Kidney (tissue), 14 donors: ENCODE data around the gene COPE. TPM values are rescaled to one million over a fixed set of nuclear protein-coding genes. Genes with fewer than 3 reads are reported as not detected.

Experiments
- DNase-seq, 5 donors: peaks; one replicate each; pipeline ENCODE4 v3.0.0-alpha.2; 2013 to 2020
- FAIRE-seq: peaks from 2 replicates; lab custom pipeline; 2012; peaks lifted over from hg19 to GRCh38; lab: Jason Lieb, UNC
- H3K27ac ChIP-seq, 2 donors: one replicate each; pipeline ENCODE4 v1.7.0; 2013; ENCODE audit warnings: low read depth in 2 of 2, low read length in 2 of 2, inconsistent platforms in 1 of 2
- H3K27me3 ChIP-seq: one replicate; pipeline ENCODE4 v1.7.1; 2013; ENCODE audit warnings: low read length, inconsistent platforms; ENCODE audit not compliant: control insufficient read depth, insufficient read depth
- H3K36me3 ChIP-seq, 3 donors: one replicate each; pipeline versions ENCODE4 v1.7.0 to v1.7.1; 2013; ENCODE audit warnings: low read length in 3 of 3, control low read depth in 1 of 3, inconsistent platforms in 1 of 3; ENCODE audit not compliant: insufficient read depth in 3 of 3, control insufficient read depth in 2 of 3
- H3K4me1 ChIP-seq, 3 donors: one replicate each; pipeline versions ENCODE4 v1.7.0 to v1.7.1; 2013; ENCODE audit warnings: low read length in 3 of 3, inconsistent platforms in 1 of 3, low read depth in 1 of 3; ENCODE audit not compliant: control insufficient read depth in 2 of 3, insufficient read depth in 2 of 3
- H3K4me3 ChIP-seq, 3 donors: one replicate each; pipeline versions ENCODE4 v1.7.0 to v1.8.1; 2013; ENCODE audit warnings: low read length in 3 of 3, control low read depth in 1 of 3, inconsistent platforms in 1 of 3
- H3K9ac ChIP-seq, 3 donors: one replicate each; pipeline versions ENCODE4 v1.7.0 to v1.7.1; 2013; ENCODE audit warnings: low read length in 3 of 3, control low read depth in 1 of 3, inconsistent platforms in 1 of 3
- H3K9me3 ChIP-seq, 3 donors: one replicate each; pipeline versions ENCODE4 v1.7.0 to v1.7.1; 2013; ENCODE audit warnings: low read length in 3 of 3, control low read depth in 1 of 3, inconsistent platforms in 1 of 3; ENCODE audit not compliant: control insufficient read depth in 2 of 3, insufficient read depth in 1 of 3
- intact Hi-C: fragments of 100-400 bp; cut with DNase I; formaldehyde crosslinking; loops from one replicate; pipeline ENCODE4 v1.11.1; 2022
- polyA plus RNA-seq: library from polyadenylated mRNA; stranded (reverse); fragments of 350-450 nt; fragmentation: Illumina TruSeq; extraction: RNeasy Lipid Tissue Mini Kit (QIAGEN cat#74804); gene quantifications from one replicate; pipeline ENCODE4 v1.2.3, GENCODE V29; 2014; ENCODE audit warnings: low read depth, low replicate concordance; ENCODE audit not compliant: insufficient read depth
- total RNA-seq: library from RNA; stranded (reverse); fragmentation: NEBNext Ultra II Directional; extraction: Animal tissue kit (Norgen Biotek cat#: 25700); gene quantifications from one replicate; pipeline ENCODE4 v1.2.1, GENCODE V29; 2021
- TF ChIP-seq, protein P1 (sequence below): IDR thresholded peaks from 3 replicates; pipeline ENCODE4 v1.5.1; 2012; ENCODE audit warnings: mild to moderate bottlenecking, moderate library complexity, borderline replicate concordance; ENCODE audit not compliant: insufficient read depth; ENCODE audit errors: extremely low read depth
- donor health status: control.
- donor health status: control.
- donor health status: control.
- donor health status: control.
- donor health status: control.
- donor health status: DM: yes; HTN: yes; CAD: no.
- donor health status: Normal renal cell carcinoma (clear cell type).

The COPE gene
- total and polyA plus RNA-seq, 2 donors from 2014 or later = 166 to 263 TPM

DNA sequence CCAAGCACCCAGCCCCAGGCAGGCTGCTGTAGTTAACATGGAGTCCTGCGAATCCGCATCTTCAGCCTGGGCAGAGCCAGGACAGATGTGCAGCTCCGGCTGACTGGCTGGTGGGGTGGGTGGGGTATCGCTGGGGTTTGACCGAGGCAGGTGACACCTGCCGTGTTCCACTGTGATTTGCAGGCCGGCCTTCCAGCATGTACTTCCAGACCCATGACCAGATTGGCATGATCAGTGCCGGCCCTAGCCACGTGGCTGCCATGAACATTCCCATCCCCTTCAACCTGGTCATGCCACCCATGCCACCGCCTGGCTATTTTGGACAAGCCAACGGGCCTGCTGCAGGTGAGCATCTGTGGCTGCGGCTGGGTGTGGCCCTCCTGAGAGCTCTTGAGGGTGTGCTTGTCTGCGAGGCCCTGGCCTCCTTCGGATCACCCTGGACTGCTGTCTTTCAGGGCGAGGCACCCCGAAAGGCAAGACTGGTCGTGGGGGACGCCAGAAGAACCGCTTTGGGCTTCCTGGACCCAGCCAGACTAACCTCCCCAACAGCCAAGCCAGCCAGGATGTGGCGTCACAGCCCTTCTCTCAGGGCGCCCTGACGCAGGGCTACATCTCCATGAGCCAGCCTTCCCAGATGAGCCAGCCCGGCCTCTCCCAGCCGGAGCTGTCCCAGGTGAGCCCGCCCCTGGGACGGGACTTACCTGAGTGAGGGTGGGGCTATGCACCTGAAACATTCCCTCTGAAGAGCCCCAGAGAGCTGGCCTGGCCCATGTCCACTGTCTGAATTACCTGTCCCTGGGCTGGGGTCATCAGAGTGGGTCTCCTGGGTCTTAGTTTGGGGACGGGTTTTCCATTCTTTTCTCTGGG, 53.8 kb downstream of the COPE start:
- H3K27me3 ChIP-seq = no peaks in the 10 kb centered on the region
- DNase-seq (no peak), FAIRE-seq (no peak)
- no peak overlapping the region for H3K4me3 ChIP-seq
- no peaks in the 10 kb centered on the region for H3K9me3 ChIP-seq
- H3K27ac ChIP-seq = no peak overlapping the region
- H3K36me3 ChIP-seq = peaks cover 5 to 67% (median 16%) of the 10 kb centered on the region in 3 donors
- H3K4me1 ChIP-seq = no peaks in the 10 kb centered on the region
- intact Hi-C loops = no loop called here
- TF ChIP-seq, protein P1, sequence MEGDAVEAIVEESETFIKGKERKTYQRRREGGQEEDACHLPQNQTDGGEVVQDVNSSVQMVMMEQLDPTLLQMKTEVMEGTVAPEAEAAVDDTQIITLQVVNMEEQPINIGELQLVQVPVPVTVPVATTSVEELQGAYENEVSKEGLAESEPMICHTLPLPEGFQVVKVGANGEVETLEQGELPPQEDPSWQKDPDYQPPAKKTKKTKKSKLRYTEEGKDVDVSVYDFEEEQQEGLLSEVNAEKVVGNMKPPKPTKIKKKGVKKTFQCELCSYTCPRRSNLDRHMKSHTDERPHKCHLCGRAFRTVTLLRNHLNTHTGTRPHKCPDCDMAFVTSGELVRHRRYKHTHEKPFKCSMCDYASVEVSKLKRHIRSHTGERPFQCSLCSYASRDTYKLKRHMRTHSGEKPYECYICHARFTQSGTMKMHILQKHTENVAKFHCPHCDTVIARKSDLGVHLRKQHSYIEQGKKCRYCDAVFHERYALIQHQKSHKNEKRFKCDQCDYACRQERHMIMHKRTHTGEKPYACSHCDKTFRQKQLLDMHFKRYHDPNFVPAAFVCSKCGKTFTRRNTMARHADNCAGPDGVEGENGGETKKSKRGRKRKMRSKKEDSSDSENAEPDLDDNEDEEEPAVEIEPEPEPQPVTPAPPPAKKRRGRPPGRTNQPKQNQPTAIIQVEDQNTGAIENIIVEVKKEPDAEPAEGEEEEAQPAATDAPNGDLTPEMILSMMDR = no peak
- no peak overlapping the region for H3K9ac ChIP-seq

DNA sequence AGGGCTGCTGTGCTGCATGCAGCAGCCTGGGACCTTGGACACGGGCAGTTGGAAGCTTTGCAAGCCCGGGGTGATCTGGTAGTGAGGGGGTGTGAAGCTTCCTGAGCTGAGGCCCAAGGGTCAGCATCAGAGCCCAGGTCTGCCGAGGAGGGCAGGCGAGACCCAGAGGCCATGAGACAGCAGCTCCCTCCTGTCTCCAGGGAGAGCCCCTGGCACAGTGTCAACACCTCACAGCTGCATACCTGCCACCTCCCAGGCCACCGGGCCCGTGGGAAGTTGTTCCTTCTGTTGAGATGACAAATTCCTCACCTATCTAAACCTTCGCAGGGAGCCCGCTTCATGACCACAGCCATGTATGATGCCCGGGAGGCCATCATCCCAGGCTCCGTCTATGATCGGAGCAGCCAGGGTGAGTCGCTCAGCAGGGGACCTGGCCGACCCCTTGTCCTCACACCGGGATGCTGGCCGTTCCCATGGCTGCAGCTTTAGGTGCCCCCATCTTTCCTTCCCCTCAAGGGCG, 55.3 kb downstream of the COPE start:
- FAIRE-seq (no peak), DNase-seq (no peak)
- intact Hi-C loops = no loop called here

DNA sequence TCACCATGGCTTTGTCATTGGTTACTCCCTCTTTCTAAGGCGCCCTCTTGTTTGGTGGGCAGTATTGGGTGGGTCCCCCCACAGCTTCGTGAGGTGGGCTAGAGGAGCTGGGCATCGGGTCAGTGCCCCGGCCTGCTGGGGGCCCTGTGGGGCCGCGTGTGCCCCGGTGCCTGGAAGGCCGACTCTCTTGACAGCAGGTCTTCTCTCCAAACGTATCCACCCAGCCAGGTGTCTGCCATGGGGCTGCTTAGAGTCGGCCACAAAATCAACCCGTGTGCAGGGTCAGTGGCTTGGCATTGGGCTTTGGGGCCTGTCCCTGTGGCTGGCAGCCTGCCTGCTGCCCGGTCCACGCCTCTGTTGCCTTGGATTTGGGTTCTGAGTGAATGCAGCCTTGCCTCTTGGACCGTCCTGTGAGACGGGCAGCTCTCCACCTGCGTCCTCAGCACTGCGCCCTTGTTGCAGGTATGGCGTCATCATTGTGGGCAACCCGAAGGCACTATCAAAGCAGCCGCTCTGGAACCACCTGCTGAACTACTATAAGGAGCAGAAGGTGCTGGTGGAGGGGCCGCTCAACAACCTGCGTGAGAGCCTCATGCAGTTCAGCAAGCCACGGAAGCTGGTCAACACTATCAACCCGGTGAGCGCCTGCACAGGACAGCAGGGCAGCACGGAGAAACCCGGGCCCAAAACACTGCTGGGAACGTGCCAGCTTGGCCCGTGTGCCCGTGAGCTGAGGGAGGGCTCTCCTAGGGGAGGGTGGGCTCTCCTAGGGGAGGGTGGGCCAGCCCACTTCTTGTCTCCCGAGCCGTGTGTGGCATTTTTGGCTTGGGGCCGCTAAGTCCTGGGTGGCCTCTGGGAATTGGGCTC, 56.0 kb downstream of the COPE start:
- Histone ChIP-seq H3K4me3 (no peak overlapping the region), H3K27ac (no peak overlapping the region), H3K4me1 (no peaks in the 10 kb centered on the region), H3K9me3 (no peaks in the 10 kb centered on the region), H3K9ac (no peak overlapping the region), H3K36me3 (peaks cover 5 to 82% (median 27%) of the 10 kb centered on the region in 3 donors), H3K27me3 (no peaks in the 10 kb centered on the region)
- TF ChIP-seq, protein P1 = no peak
- no peak for DNase-seq
- intact Hi-C loops = no loop called here
- no peak for FAIRE-seq

More for the DNA sequence above, 55.3 kb downstream of the COPE start:
- H3K9me3 ChIP-seq = no peaks in the 10 kb centered on the region
- no peaks in the 10 kb centered on the region for H3K27me3 ChIP-seq
- H3K9ac ChIP-seq = no peak overlapping the region
- H3K4me3 ChIP-seq = no peak overlapping the region
- no peaks in the 10 kb centered on the region for H3K4me1 ChIP-seq
- TF ChIP-seq, protein P1 = no peak
- no peak overlapping the region for H3K27ac ChIP-seq
- peaks cover 5 to 77% (median 24%) of the 10 kb centered on the region in 3 donors for H3K36me3 ChIP-seq
